ENCODE data around the gene TIGIT. TPM values are rescaled to one million over a fixed set of nuclear protein-coding genes. Genes with fewer than 3 reads are reported as not detected.

The TIGIT gene
- not detected in 5 replicates for total RNA-seq (2022; extraction: Qiagen RNA extraction)

GRCh38 chr3:114293838-114294535, at the start of gene TIGIT:
TSS of gene TIGIT (plus strand) at chr3:114294028. CDS start at chr3:114294062, 34 bp downstream.

Other genes with a start within 250 kb of the TIGIT start
- 1.4 to 2.4 TPM (median 1.5 TPM) in 5 replicates for gene CCDC191, start 237.5 kb upstream of the TIGIT start, total RNA-seq (2022; extraction: Qiagen RNA extraction)
- 20.0 to 29.6 TPM (median 21.2 TPM) in 5 replicates for gene QTRT2, start 237.3 kb upstream of the TIGIT start, total RNA-seq (2022; extraction: Qiagen RNA extraction)
- gene DRD3, start 115.0 kb upstream of the TIGIT start, total RNA-seq (2022; extraction: Qiagen RNA extraction) = not detected in 5 replicates
- gene ZNF80, start 56.5 kb upstream of the TIGIT start, total RNA-seq (2022; extraction: Qiagen RNA extraction) = not detected in 5 replicates

Measured in A549 treated with Hydrocortisone at 1 μM for 4 hours (cell line).